Endometrial microvascular endothelial cells (primary cell): ENCODE measurements around the gene PLCH1. TPM values are rescaled to one million over a fixed set of nuclear protein-coding genes. Genes with fewer than 3 reads are reported as not detected.
"Not testable (repeated sequence)": the region's sequence is repeated elsewhere in the genome, so short reads cannot be mapped to it uniquely, and the experiment has no call there.

Experiments used
- in situ Hi-C: cut with HindIII; loops from 2 replicates; pipeline ENCODE4 v1.10.0; 2017; ENCODE audit warnings: low sequenced_read_pairs, low pct_unique_long_range_greater_than_20kb; ENCODE audit errors: inconsistent ontology term
- total RNA-seq: library from RNA; depleted of rRNA; stranded (reverse); fragments of >200 nt; gene quantifications from one replicate; pipeline ENCODE4 v1.2.3, GENCODE V29; 2015; ENCODE audit errors: inconsistent ontology term

PLCH1 gene
- total RNA-seq, 1 donor from 2014 or later: not detected

DNA sequence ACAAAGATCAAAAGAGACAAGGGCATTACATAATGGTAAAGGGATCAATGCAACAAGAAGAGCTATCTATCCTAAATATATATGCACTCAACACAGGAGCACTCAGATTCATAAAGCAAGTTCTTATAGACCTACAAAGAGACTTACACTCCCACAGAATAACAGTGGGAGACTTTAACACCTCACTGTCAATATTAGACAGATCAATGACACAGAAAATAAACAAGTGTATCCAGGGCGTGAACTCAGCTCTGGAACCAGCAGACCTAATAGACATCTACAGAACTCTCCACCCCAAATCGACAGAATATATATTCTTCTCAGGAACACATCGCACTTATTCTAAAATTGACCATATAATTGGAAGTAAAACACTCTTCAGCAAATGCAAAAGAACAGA lies 122.2 kb downstream of the PLCH1 start:
- in situ Hi-C loops: not testable (repeated sequence)

DNA sequence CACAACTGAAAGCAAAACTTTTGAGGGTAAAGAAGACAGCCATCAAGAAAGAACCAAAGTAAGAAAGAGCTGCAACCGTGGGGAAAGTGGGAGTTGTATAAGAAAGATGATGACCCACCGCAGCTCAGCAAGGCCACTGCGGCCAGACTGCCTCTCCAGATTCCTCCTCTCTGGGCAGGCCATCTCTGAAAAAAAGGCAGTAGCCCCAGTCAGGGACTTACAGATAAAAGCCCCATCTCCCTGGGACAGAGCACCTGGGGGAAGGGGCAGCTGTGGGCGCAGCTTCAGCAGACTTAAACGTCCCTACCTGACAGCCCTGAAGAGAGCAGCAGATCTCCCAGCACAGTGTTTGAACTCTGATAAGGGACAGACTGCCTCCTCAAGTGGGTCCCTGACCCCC lies 124.3 kb downstream of the PLCH1 start:
- in situ Hi-C loops: not testable (repeated sequence)

DNA sequence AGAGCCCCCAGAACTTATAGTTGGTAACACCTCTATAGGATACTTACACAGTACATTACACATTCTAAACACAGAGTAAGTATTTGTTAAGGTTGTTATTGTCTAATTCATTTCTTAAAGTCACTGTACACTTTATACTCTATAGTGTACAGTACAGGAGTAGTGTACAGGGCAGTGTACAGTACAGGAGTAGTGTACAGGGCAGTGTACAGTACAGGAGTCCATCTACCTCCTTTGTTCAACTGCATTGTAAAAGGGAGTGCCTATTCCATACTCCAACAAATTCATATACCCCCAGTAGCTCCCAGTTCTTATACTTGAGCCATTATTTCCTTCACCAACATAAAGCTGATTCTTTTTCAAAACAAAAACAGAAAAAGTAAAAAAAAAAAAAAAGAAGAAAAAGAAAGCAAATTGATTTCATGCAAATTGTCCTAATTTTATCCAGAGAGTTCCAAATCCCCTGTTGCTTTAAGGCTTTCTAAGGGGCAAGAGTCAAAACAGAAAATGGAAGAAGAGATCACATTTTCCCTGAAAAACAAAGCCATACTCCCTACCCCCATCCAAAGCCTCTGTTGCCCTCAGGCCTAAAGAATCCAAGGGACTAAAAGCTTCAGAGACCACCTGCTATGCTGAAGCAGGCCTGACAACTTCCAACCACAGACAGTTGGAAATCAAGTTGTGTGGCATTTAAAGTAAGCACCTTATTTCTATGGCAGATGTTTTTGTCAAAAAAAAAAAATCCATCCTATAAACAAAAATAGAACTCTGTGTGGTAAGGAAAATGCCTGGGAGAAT lies 125.6 kb downstream of the PLCH1 start:
- in situ Hi-C loops: no loop called here

DNA sequence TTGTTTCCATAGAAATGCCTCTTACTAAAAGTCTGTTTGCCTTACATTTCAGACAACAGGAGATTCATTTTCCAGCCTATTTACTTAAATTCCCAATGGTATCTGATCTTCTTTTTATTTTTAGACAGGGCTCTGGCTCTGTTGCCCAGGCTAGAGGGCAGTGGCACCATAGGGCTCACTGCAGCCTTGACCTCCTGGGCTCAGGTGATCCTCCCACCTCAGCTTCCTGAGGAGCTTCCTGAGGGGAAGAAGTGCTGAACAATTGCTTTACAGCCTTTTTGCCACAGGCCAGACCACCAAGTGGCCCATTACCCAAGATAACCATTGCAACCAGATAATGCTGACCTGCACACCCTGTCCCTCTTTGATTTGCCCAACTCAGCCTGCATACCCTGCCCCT lies 126.3 kb downstream of the PLCH1 start:
- in situ Hi-C loops: no loop called here

DNA sequence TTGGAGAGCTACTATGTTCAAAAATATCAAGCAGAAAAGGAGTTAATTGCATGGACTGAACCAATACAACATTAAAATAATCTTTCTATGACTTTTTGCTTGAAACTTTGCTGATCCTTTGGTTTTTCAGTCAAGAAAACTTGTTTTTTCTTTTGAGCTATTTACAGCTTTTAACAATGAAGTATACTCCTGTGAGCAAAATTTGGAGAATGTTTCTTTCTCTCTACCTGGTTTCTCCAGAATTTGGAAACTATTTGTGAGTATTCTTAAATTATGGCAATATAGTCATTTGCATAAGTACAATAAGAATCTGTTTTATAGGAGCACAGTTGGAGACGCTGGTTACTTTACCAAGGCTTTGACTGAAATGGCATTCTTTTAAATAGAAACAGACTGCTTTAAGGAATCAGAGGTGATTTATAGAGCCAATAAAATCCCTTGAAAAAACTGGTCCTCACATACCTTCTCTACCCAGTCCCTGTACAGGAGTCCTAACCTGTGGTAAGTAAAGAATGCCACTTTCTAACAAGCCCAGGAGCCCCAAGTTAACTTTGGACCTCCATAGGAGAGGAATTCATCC lies 127.4 kb downstream of the PLCH1 start:
- in situ Hi-C loops: no loop called here

DNA sequence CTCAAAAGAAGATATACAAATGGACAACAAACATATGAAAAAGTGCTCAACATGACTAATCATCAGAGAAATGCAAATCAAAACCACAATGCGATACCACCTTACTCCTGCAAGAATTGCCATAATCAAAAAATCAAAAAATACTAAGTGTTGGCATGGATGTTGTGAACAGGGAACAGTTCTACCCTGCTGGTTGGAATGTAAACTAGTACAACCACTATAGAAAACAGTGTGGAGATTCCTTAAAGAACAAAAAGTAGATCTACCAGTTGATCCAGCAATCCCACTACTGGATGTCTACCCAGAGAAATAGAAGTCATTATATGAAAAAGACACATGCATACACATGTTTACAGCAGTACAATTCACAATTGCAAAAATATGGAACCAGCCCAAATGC lies 129.7 kb downstream of the PLCH1 start:
- in situ Hi-C loops: not testable (repeated sequence)

DNA sequence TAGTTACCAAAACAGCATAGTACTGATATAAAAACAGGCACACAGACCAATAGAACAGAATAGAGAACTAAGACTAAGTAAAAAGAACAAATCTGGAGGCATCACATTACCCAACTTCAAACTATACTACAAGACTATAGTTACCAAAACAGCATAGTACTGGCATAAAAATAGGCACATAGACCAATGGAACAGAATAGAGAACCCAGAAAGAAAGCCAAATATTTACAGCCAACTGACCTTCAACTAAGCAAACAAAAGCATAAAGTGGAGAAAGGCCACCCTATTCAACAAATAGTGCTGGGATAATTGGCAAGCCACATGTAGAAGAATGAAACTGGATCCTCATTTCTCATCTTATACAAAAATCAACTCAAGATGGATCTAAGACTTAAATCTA lies 130.5 kb downstream of the PLCH1 start:
- in situ Hi-C loops: not testable (repeated sequence)

DNA sequence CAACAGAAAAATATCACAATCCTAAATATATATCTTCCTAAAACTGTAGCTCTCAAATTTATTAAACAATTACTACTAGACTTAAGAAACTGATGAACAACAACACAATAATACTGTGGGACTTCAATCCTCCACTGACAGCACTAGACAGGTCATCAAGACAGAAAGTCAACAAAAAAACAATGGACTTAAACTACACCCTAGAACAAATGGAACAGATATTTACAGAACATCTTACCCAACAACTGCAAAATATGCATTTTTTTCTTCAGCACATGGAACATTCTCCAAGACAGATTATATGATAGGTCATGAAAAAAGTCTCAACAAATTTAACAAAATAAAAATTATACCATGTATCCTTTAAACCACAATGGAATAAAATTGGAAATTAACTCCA lies 133.4 kb downstream of the PLCH1 start:
- in situ Hi-C loops: no loop called here

DNA sequence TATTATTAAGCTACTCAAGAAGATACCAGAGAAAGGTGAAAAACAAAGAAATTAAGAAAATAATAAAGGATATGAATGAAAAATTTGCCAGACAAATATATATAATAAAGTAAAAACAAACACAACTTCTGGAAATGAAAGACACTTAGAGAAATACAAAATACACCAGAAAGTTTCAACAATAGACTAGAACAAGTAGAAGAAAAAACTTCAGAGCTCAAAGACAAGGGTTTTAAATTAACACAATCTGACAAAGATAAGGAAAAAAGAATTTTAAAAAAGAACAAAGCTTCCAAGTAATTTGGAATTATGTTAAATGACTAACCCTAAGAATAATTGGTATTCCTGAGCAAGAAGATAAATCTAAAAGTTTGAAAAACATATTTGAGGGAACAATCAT lies 135.3 kb downstream of the PLCH1 start:
- in situ Hi-C loops: no loop called here

DNA sequence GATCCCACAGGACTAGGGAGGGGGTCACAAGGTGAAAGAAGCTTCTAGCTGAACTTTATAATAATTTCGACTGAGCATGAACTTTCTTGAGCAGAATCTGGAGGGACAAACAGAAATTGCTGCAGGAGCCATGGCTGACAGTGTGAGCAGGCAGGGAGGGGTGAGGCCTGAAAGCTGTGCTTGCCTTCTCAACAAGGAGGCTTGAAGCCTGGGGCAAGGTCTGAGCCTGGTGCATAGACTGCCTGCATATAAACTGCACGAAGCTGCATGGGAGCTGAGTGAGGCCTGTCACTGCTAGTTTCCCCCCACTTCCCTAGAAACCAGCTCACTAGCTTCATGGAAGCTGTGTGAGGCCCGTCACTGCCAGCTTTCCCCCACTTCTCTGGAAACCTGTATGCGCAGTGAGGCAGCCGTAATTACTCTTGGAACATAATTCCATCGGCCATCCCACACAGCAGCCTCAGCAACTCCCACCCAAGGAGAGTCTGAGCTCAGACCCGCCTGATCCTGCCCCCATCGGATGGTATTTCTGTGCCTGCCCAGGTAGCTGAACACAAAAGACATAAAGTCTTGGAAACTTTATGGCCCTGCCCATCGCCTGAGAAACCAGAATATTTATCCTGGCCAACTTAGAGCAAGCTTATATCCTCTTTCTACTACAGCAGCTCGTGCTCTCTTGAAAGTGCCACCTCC lies 136.5 kb downstream of the PLCH1 start:
- in situ Hi-C loops: no loop called here

DNA sequence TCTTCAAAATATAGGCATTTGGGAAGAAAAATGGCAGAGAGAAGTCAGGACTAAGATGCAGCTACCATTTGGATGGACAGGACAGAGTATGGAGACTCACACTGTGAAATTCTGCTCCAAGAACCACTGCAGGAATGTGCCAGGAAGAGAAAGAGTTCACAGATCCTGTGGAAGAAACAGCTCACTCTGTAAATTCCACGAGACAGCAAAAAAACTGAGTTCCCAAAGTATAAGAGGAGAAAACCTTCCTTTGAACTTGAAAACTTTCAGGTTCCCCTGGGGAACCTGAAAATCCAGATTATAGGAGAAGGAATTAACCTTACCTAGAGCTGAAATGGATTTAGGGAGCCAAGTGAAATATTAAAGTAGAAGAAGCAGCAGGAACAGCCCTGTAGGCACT lies 137.1 kb downstream of the PLCH1 start:
- in situ Hi-C loops: no loop called here

DNA sequence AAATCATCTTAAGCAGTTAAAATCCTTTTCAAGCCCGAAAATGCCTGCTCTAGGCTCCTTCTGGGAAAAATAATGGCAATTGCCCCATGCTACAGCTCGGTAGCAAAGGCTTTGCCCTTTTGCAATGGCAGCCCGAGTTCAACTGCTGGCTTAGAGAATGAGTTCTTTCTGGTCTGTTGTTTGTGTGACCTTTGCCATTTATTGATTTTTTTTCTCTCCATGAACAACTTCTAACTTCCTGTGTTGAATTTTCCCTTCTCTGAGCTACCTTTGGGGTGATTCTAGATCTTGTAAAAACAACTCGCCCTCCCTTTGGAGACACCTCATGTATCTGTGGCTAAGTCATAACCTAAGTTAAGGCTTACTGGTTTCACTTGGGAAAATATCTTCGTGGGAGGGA lies 139.3 kb downstream of the PLCH1 start:
- in situ Hi-C loops: no loop called here

DNA sequence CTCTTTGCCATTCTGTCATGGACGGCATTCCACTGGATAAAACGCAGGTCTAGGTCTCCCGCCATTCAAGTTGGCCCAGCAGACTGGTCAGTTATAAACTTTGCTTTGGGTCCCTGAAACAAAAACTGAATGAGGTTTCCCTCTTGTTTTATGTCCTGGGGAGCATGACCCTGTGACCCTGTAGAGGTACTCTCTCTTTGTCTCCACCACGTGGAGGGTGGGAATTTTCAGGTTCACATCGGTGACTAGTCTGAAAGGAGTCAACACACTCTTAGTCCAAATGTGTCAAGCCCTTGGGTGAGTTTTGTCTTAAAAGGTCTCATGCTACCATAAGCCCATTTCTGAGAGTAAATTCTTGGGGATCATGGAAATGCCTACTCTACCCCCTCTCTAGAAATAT lies 139.9 kb downstream of the PLCH1 start:
- in situ Hi-C loops: no loop called here

DNA sequence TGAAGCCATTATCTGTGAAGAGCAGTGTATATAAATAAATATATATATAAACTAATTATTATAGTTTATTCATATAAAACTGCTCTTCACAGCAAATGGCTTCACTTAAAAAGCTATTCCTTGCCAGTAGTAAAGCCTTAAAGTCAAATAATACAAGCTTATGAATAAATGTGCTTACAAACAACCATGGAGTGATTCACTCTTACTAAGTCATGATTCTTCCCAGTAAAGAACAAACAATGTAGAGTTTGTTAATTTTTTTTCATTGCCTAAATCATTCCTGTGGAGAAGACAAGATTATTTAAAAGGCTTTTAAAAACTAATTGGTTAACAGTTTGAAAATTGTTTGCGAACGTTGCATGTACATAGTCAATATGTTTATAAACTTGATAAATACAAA lies 140.7 kb downstream of the PLCH1 start:
- in situ Hi-C loops: no loop called here

DNA sequence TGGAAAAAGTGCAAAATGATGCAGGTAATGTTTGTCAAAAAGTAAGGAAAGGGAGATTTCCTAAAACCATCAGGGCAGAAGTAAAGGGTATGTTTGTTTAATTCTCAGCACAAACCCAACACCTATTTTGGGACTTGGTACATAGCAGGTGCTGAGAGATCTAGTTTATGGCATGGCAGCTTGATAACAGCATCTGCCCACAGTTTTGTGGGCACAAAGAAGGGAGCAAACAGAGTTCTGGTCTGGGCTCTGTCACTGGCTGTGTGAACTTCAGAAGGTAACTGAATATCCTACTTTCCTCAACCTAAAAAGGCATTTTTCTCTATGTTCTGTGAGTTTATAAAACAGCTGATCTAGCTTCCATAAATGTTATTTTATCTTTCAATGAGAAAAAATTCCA lies 141.6 kb downstream of the PLCH1 start:
- in situ Hi-C loops: no loop called here

DNA sequence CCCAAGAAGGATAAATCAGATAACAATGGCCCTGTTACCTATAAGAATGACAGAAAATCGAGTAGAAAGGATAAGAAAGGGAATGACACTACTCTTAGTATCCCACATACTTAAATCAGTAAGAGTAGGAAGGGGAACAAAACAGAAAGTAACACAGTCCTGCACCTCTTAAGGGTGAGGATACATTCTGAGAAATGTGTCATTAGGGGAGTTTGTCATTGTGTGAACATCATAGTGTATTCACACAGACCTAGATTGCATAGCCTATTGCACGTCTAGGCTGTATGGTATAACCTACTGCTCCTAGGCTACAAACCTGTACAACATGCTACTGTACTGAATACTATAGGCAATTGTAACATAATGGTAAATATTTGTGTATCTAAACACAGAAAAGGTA lies 142.6 kb downstream of the PLCH1 start:
- in situ Hi-C loops: no loop called here

DNA sequence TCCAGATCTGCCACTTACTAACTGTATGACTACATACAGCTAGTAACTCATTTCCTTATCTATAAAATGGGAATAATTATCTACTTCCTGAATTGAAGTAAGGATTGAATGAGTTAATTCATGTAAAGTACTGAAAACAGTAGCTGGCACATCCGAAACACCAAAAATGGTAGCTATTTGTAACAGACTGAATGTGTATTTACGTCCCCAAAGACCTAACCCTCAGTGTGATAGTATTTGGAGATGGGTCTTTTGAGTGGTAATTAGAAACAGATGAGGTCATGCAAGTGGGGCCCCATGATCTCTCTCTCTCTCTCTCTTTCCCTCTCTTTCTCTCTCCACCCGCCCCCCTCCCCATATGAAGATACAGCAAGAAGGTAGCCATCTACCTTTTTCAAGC lies 146.2 kb downstream of the PLCH1 start:
- in situ Hi-C loops: no loop called here

DNA sequence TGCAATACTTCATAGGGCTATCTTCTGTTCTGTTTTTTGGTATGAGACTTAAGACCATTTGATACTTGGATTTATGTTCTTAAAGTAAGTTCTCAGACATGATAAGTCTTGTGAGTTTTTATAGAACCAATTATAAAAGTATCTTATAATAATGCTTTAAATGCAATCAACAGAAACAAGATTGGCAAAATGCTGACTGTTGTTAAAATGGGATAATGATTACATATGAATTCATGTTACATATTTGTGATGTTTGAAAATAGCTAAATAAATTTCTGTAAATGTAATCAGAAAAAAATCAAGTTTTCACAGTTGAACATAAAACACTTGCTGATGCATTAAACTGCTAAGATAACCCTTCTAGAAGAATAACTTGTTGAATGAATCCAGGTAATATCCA lies 148.3 kb downstream of the PLCH1 start:
- in situ Hi-C loops: no loop called here

DNA sequence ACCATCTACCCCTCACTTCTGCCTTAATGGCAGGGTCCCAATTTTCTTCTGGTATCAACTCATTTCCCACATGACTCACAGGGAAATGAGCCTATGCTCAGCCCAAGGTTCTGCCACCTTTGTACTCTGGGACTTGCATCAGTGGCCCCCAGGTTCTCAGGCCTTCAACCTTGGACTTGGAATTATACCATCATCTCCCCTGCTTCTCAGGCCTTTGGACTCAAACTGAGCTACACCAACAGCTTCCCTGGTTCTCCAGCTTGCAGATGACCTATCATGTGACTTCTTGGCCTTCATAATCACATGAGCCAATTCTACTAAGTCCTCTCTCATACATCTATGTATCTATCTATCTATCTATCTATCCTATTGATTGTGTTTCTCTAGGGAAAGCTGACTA lies 149.5 kb downstream of the PLCH1 start:
- in situ Hi-C loops: no loop called here

DNA sequence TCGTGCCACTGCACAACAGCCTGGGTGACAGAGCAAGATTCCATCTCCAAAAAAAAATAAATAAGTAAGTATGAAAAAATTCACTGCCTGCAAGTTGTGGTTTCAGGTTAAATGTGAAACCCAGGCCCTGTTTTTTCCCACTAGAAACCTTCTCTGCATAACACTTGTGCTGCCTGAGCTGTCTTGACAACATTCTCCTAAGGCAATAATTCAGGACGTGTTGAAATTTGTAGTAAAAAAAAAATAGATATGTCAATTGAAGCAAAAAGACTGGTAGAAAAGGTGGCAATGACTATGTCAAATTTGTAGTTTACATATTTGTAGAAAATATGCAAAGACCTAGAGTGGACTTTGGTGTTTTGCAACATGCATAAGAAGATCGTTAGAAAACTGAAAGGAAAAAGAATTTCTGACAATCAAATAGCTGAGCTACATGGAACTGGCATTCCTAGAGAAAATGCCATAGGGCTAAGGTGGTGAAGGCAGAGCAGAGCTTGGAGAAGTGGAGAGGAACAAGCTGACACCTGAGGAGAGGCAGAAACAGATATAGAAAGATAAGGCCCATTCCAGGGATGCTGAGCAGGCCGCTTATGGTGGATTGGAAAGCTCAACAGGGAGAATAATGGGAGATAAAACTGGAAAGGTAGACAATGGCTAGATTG lies 150.2 kb downstream of the PLCH1 start:
- in situ Hi-C loops: no loop called here
